H1 (cell line): ENCODE data around the gene VSIG2. TPM values are rescaled to one million over a fixed set of nuclear protein-coding genes. Genes with fewer than 3 reads are reported as not detected.

Experiments used
- ATF2 ChIP-seq: IDR thresholded peaks from 2 replicates; pipeline ENCODE4 v1.6.1; 2012; ENCODE audit warnings: low read length, inconsistent platforms
- BACH1 ChIP-seq: IDR thresholded peaks from 2 replicates; pipeline ENCODE4 v1.6.1; 2012; ENCODE audit warnings: low read length, improper control_type of control experiment
- BCL11A ChIP-seq, 2 experiments: IDR thresholded peaks; one replicate each; pipeline ENCODE4 v1.6.1; 2011; ENCODE audit warnings: low read depth in 2 of 2, low read length in 2 of 2, mild to moderate bottlenecking in 2 of 2
- BRCA1 ChIP-seq: IDR thresholded peaks from 2 replicates; pipeline ENCODE4 v1.6.1; 2012; ENCODE audit warnings: low read depth, low read length, improper control_type of control experiment
- CBX5 ChIP-seq: fragments of 300-800, 300-1000 bp; sonication (generic); IDR thresholded peaks from 2 replicates; pipeline ENCODE4 v1.7.1; 2016; ENCODE audit warnings: antibody characterized with exemption, low read length, low read depth
- CHD1 ChIP-seq: IDR thresholded peaks from 2 replicates; pipeline ENCODE4 v1.6.1; 2012; ENCODE audit warnings: low read depth, low read length, improper control_type of control experiment
- E2F6 ChIP-seq: IDR thresholded peaks from 2 replicates; pipeline ENCODE4 v1.6.1; 2012; ENCODE audit warnings: inconsistent platforms
- EP300 ChIP-seq, 2 experiments: IDR thresholded peaks; 1 replicate in 1 of 2; 2 replicates in 1 of 2; pipeline ENCODE4 v1.6.1; 2011 to 2012; ENCODE audit warnings: low read depth in 2 of 2, low read length in 2 of 2, mild to moderate bottlenecking in 2 of 2, borderline replicate concordance in 1 of 2, inconsistent platforms in 1 of 2, moderate library complexity in 1 of 2
- FOSL1 ChIP-seq: IDR thresholded peaks from 2 replicates; pipeline ENCODE4 v1.6.1; 2011; ENCODE audit warnings: mild to moderate bottlenecking, low read depth, low read length, moderate library complexity; ENCODE audit not compliant: insufficient read depth
- MAFK ChIP-seq: IDR thresholded peaks from 2 replicates; pipeline ENCODE4 v1.6.1; 2012; ENCODE audit warnings: low read depth, mild to moderate bottlenecking, improper control_type of control experiment, low read length
- MAX ChIP-seq: IDR thresholded peaks from 2 replicates; pipeline ENCODE4 v1.6.1; 2012; ENCODE audit warnings: inconsistent platforms
- POU5F1 ChIP-seq: IDR thresholded peaks from 2 replicates; pipeline ENCODE4 v1.6.1; 2011; ENCODE audit warnings: low read depth, mild to moderate bottlenecking, low read length, moderate library complexity
- SAP30 ChIP-seq: fragments of 300-600 bp; sonication (generic); IDR thresholded peaks from 2 replicates; pipeline ENCODE4 v1.7.1; 2012; ENCODE audit warnings: low read length, moderate library complexity, mild to moderate bottlenecking, inconsistent platforms; ENCODE audit not compliant: insufficient read depth, insufficient replicate concordance
- SIN3A ChIP-seq, 2 experiments: IDR thresholded peaks in 1 of 2; conservative IDR thresholded peaks in 1 of 2; 2 replicates each; pipeline ENCODE4 v1.6.1; 2011 to 2012; ENCODE audit warnings: low read length in 2 of 2, improper control_type of control experiment in 1 of 2, low read depth in 1 of 2, mild to moderate bottlenecking in 1 of 2
- SIRT6 ChIP-seq: IDR thresholded peaks from one replicate; pipeline ENCODE4 v1.7.1; 2012; ENCODE audit warnings: low read length, inconsistent platforms
- SIX5 ChIP-seq: IDR thresholded peaks from 2 replicates; pipeline ENCODE4 v1.6.1; 2011; ENCODE audit warnings: mild to moderate bottlenecking, low read depth, low read length
- SP1 ChIP-seq: IDR thresholded peaks from 2 replicates; pipeline ENCODE4 v1.6.1; 2011; ENCODE audit warnings: low read depth, low read length
- SP2 ChIP-seq: IDR thresholded peaks from 2 replicates; pipeline ENCODE4 v1.6.1; 2012; ENCODE audit warnings: mild to moderate bottlenecking, low read length, inconsistent platforms
- SP4 ChIP-seq: IDR thresholded peaks from 2 replicates; pipeline ENCODE4 v1.6.1; 2012; ENCODE audit warnings: low read length, inconsistent platforms
- SUZ12 ChIP-seq: fragments of 200-600 bp; sonication (generic); IDR thresholded peaks from 2 replicates; pipeline ENCODE4 v1.6.1; 2012; ENCODE audit warnings: mild to moderate bottlenecking, inconsistent platforms, low read length, moderate library complexity, mixed read lengths
- YY1 ChIP-seq: IDR thresholded peaks from 2 replicates; pipeline ENCODE4 v1.6.1; 2011; ENCODE audit warnings: low read depth, mild to moderate bottlenecking, low read length
- ZNF274 ChIP-seq: IDR thresholded peaks from 2 replicates; pipeline ENCODE4 v1.7.0; 2012; ENCODE audit warnings: low read length, borderline replicate concordance; ENCODE audit errors: extremely low read depth
- polyA plus RNA-seq, 7 experiments: library from polyadenylated mRNA; depleted of rRNA in 3 of 7; stranded (reverse) in 5 of 7; unstranded in 2 of 7; fragments of >200 nt in 5 of 7; fragments of 200-250 nt in 2 of 7; gene quantifications; 1 replicate in 5 of 7; 2 replicates in 1 of 7; 4 replicates in 1 of 7; pipeline versions ENCODE4 v1.2.1 to v1.2.3, GENCODE V29; 2011 to 2013; ENCODE audit warnings: missing spikeins in 2 of 7, mixed read lengths in 2 of 7
- total RNA-seq: library from RNA; stranded (reverse); fragmentation: NEBNext Ultra II Directional; extraction: Animal tissue kit (Norgen Biotek cat#: 25700); gene quantifications from 2 replicates; pipeline ENCODE4 v1.2.1, GENCODE V29; 2021

The VSIG2 gene
- total and polyA plus RNA-seq, 2 of the 8 experiments (the other 6 are each of a cell fraction or from before 2014, with no cell fraction given) = 0.18 TPM; not detected in 1

- TF ChIP-seq SIRT6 = no peak
- TF ChIP-seq SIX5 = no peak
- TF ChIP-seq SP2 = no peak
- no peak for TF ChIP-seq ATF2
- TF ChIP-seq YY1 = 0 out of 2 replicates have a peak, but pooled peaks have one; percentile 34
- no peak for TF ChIP-seq POU5F1
- TF ChIP-seq BCL11A (IDR thresholded peaks at IDR 0.05; ENCODE audit: low read depth in 2 of 2, low read length in 2 of 2) = no peak
- TF ChIP-seq SIN3A (conservative IDR thresholded peaks at IDR 0.05 in 1 of 2, IDR thresholded peaks at IDR 0.05 in 1 of 2; ENCODE audit: low read depth in 1 of 2, low read length in 2 of 2) = no peak
- TF ChIP-seq CHD1 = no peak
- TF ChIP-seq SUZ12 = no peak; the same call in 1 of the 2 replicates
- no peak for TF ChIP-seq FOSL1
- no peak for TF ChIP-seq ZNF274
- no peak for TF ChIP-seq SP4
- no peak for TF ChIP-seq EP300 (IDR thresholded peaks at IDR 0.05; ENCODE audit: borderline replicate concordance in 1 of 2, low read depth in 2 of 2, low read length in 2 of 2)
- TF ChIP-seq SP1 = 0 out of 2 replicates have a peak, but pooled peaks have one; percentile 37
- no peak for TF ChIP-seq MAFK
- no peak for TF ChIP-seq SAP30
- TF ChIP-seq CBX5 = no peak
- no peak for TF ChIP-seq BRCA1
- peak; percentile 38; the same call in 1 of the 2 replicates for TF ChIP-seq MAX
- no peak for TF ChIP-seq BACH1
- no peak for TF ChIP-seq E2F6
These were observed 12.4 kb downstream of the VSIG2 start, which contains the start of gene NRGN (continued) for GRCh38 chr11:124739479-124740276.
